Astrocyte of the spinal cord (primary cell): ENCODE data around the gene GCLC.

ENCODE experiments used
- DNase-seq: peaks from one replicate; pipeline ENCODE4 v3.0.0; 2011; ENCODE audit warnings: low read depth, low spot score
- H3K4me3 ChIP-seq: 2 replicates; pipeline ENCODE4 v1.5.1; 2011; ENCODE audit warnings: low read depth, mild to moderate bottlenecking, low read length, moderate library complexity
- CTCF ChIP-seq: IDR thresholded peaks from 2 replicates; pipeline ENCODE4 v1.5.1; 2012; ENCODE audit warnings: low read depth, mild to moderate bottlenecking, low read length, inconsistent platforms
- in situ Hi-C: cut with HindIII; loops from 2 replicates; pipeline ENCODE4 v1.10.0; 2017; ENCODE audit warnings: low sequenced_read_pairs

Gene GCLC

GRCh38 chr6:53465732-53466131, 79.2 kb downstream of the GCLC start:
- no peak for TF ChIP-seq CTCF
- DNase-seq, result no peak
- in situ Hi-C loops, result no loop called here
- no peak overlapping the region for H3K4me3 ChIP-seq

GRCh38 chr6:53464927-53465460, 79.9 kb downstream of the GCLC start:
- H3K4me3 ChIP-seq, result no peak overlapping the region
- in situ Hi-C loops, result no loop called here
- no peak for TF ChIP-seq CTCF
- no peak for DNase-seq

GRCh38 chr6:53464483-53464882, 80.4 kb downstream of the GCLC start:
- no peak for TF ChIP-seq CTCF
- H3K4me3 ChIP-seq, result no peak overlapping the region
- no peak for DNase-seq
- in situ Hi-C loops, result no loop called here

GRCh38 chr6:53461696-53462095, 83.2 kb downstream of the GCLC start:
- no peak for TF ChIP-seq CTCF
- in situ Hi-C loops, result no loop called here
- no peak for DNase-seq
- no peak overlapping the region for H3K4me3 ChIP-seq

DNA sequence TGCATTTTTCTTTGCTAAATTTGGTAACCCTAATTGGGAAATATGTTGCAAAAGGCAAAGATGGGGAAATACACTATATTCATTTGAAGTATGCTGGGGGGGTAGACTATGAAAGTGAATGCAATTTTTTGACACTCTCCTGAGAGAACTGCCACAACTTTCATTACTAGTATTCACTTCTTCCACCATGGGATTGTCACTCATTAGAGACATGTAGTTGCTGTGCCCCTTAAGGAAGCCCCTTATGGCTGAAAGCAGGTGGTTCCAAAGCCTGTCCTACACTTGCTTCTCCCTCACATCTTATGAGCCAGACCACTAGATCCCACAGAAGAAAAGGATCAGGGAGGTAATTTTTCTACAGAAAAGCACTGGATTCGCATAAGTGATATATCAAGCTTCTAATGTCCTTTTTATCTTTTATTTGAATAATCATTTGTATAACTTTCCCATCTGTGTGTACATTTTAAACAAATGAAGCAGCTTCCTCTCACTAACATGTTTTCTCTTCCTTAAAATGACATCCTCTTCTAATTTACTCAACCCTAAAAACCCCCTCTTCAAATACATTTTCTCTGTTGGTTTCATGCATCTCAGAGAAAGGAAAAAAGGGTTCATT, 83.8 kb downstream of the GCLC start:
- in situ Hi-C loops, result no loop called here
- no peak overlapping the region for H3K4me3 ChIP-seq
- DNase-seq, result no peak
- no peak for TF ChIP-seq CTCF

DNA sequence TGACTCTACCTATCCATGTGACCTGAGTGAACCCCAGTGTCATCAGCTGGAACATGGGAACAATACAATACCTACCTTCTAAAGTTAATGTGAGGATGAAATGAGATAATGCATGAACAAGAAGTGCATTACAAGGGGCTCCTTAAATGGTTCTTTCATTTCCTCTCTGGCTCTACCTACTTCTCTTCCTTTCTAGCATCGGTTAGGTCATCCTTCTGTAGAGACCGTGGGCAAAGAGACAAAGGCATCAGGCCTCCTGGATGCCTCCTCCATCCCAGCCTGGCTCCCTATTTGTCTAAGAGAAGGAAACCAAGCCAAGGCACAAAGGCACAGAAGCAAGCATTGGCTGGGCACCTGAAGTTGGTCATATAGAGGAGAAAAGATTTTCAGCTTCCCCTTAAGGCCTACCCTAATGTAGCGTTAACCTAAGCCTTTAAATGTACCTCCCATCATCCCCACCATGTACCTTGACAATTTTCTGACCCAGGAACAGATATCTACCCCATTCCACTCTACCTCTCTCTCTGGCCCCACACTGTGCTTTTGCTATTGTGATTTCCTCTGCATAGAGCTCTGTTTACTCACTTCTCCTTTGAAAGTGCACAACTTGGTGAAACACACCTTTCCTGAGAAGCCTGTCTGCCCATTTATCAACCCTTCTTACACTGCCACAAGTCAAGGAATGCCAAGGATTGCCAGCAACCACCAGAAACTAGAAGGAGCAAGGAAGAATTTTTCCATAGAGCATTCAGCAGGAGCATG, 86.6 kb downstream of the GCLC start:
- TF ChIP-seq CTCF, result no peak

More for the DNA sequence above, 86.6 kb downstream of the GCLC start:
- in situ Hi-C loops, result no loop called here
- no peak overlapping the region for H3K4me3 ChIP-seq
- no peak for DNase-seq
